Right renal pelvis (tissue), 4 donors: ENCODE measurements around the gene PEAR1. TPM values are rescaled to one million over a fixed set of nuclear protein-coding genes. Genes with fewer than 3 reads are reported as not detected.

Experiments
- DNase-seq, 4 donors: peaks; one replicate each; pipeline ENCODE4 v3.0.0-alpha.2; 2013; ENCODE audit warnings: low read depth in 4 of 4, low spot score in 3 of 4, missing footprints in 1 of 4
- polyA plus RNA-seq, 4 donors: library from polyadenylated mRNA; unstranded; fragments of 120-200 nt; gene quantifications; one replicate each; pipeline ENCODE4 v1.2.1, GENCODE V29; 2013; ENCODE audit not compliant: insufficient read length in 4 of 4

Gene PEAR1
- polyA plus RNA-seq, 4 donors, result 21.4 to 22.6 (median 21.9) TPM

- no peak for DNase-seq
These were observed 64.8 kb downstream of the PEAR1 start for GRCh38 chr1:156958247-156958714.

- no peak for DNase-seq
These were observed 65.9 kb downstream of the PEAR1 start for GRCh38 chr1:156959414-156959813.

- DNase-seq, result no peak
These were observed 66.4 kb downstream of the PEAR1 start for GRCh38 chr1:156959925-156960324.

DNA sequence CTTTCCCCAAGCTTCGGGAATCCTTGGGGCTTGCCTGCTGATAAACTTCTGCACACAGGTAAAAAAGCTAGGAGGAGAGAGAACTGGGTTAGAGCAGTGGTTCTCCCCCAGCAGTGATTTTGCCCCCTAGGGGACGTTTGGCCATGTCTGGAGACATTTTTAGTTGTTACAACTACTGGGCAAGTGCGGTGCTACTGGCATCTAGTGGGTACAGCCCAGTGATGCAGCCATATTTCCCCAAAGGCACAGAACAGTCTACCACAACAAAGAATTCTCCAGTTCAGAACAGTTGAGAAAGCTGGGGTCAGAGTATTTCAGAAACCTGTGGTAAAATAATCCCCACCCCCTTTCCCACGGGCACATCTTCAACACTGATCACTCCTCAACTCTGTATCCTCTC lies 68.2 kb downstream of the PEAR1 start:
- DNase-seq, result no peak

DNA sequence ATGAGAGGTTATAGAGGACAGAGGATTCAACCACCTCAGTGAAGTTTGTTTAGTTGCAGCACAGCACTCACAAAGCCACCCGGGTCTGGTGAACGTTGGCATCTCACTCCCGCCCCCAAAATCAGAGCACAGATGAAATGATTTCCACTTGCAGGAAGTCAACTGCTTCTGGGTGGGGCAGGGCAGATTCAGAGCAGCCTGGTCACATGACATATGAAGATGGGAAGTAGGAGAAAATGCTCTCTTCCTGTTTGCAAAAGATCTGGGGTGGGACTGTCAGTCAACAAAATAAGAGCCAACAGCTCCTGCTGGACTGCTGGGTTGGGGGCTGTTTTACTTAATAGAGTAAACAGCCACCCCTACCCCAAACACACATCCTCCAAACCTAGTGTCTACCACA lies 70.1 kb downstream of the PEAR1 start:
- no peak for DNase-seq

DNA sequence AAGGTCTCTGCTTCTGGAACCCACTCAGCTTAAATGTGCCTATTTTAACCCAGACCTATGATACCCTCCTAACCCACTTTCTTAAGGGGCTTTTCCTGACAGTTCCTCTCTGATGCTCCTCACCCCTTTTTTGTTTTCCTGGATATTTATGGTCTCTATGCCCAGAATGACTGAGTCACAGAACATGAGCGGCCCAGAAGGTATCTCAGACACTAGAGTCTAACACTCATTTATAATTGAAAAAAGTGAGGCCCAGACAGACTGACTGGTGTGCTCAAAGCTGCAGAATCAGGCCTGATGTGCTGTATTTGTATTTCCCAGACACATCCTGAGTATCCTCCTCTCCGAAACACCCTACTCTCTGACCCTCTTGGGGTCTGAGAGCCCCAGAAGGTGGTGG lies 70.9 kb downstream of the PEAR1 start:
- no peak for DNase-seq

Other genes starting within 250 kb of the PEAR1 start
- 100 to 1,000 TPM; 153 to 160 (median 156) TPM for gene NES, start 216.3 kb upstream of the PEAR1 start, polyA plus RNA-seq
- gene CRABP2, start 188.1 kb upstream of the PEAR1 start, polyA plus RNA-seq, result 100 to 1,000 TPM in 1 of 4 donors, 10 to 100 TPM in 3; 69.1 to 106 (median 83.1) TPM
- gene METTL25B, start 165.2 kb upstream of the PEAR1 start, polyA plus RNA-seq, result 10 to 100 TPM; 29.9 to 36.6 (median 34.6) TPM
- 10 to 100 TPM; 44.0 to 50.0 (median 45.3) TPM for gene ISG20L2, start 165.0 kb upstream of the PEAR1 start, polyA plus RNA-seq
- 10 to 100 TPM; 68.4 to 75.1 (median 72.3) TPM for gene MRPL24, start 152.6 kb upstream of the PEAR1 start, polyA plus RNA-seq
- gene HDGF, start 142.0 kb upstream of the PEAR1 start, polyA plus RNA-seq, result 100 to 1,000 TPM; 261 to 286 (median 283) TPM
- 100 to 1,000 TPM; 107 to 140 (median 125) TPM for gene PRCC, start 126.2 kb upstream of the PEAR1 start, polyA plus RNA-seq
- under 1 TPM; 0.71 to 0.79 (median 0.76) TPM for gene SH2D2A, start 76.9 kb upstream of the PEAR1 start, polyA plus RNA-seq
- 1 to 10 TPM; 1.5 to 2.8 (median 1.8) TPM for gene INSRR, start 34.6 kb upstream of the PEAR1 start, polyA plus RNA-seq
- 1 to 10 TPM in 3 of 4 donors, under 1 TPM in 1; 0.98 to 2.1 (median 1.3) TPM for gene NTRK1, start 32.9 kb upstream of the PEAR1 start, polyA plus RNA-seq
- under 1 TPM; 0.22 to 0.66 (median 0.33) TPM for gene LRRC71, start 26.9 kb downstream of the PEAR1 start, polyA plus RNA-seq
- gene ARHGEF11, start 152.0 kb downstream of the PEAR1 start, polyA plus RNA-seq, result 10 to 100 TPM; 29.8 to 33.9 (median 32.6) TPM
- under 1 TPM in 2 of 4 donors, not detected in 2; 0.03 to 0.08 TPM for gene ETV3L, start 206.1 kb downstream of the PEAR1 start, polyA plus RNA-seq
- 10 to 100 TPM; 23.7 to 29.1 (median 28.8) TPM for gene ETV3, start 244.7 kb downstream of the PEAR1 start, polyA plus RNA-seq